AG04450 (cell line): ENCODE results near the gene SCG3. TPM values are rescaled to one million over a fixed set of nuclear protein-coding genes. Genes with fewer than 3 reads are reported as not detected.

Experiments
- CTCF ChIA-PET: fragments of 300-600, 350-600 bp; formaldehyde crosslinking; extraction: SDS; loops from one replicate; lab custom pipeline; 2022; ENCODE audit warnings: antibody characterized with exemption, inconsistent platforms; lab: Charles Lee
- POLR2A ChIA-PET: fragments of 350-600 bp; formaldehyde crosslinking; extraction: SDS; loops from one replicate; lab custom pipeline; 2021; ENCODE audit warnings: antibody characterized with exemption, inconsistent platforms; lab: Yijun Ruan, JAX
- DNase-seq: peaks from one replicate; pipeline ENCODE4 v3.0.0-alpha.2; 2011; ENCODE audit warnings: low read depth, low spot score
- H3K27ac ChIP-seq: one replicate; pipeline ENCODE4 v1.5.1; 2012; ENCODE audit warnings: low read depth, low read length, control low read depth
- H3K27me3 ChIP-seq: one replicate; pipeline ENCODE4 v1.6.0; 2012; ENCODE audit warnings: low read length; ENCODE audit not compliant: control insufficient read depth, insufficient read depth
- H3K4me3 ChIP-seq: 2 replicates; pipeline ENCODE4 v1.5.1; 2011; ENCODE audit warnings: mild to moderate bottlenecking, low read depth, low read length, control low read depth
- H3K9me3 ChIP-seq: 2 replicates; pipeline ENCODE4 v1.5.1; 2012; ENCODE audit warnings: low read length; ENCODE audit not compliant: control insufficient read depth, insufficient read depth
- CTCF ChIP-seq: IDR thresholded peaks from 2 replicates; pipeline ENCODE4 v1.5.1; 2011; ENCODE audit warnings: low read depth, low read length, control low read depth, inconsistent platforms
- polyA plus RNA-seq: library from polyadenylated mRNA; depleted of rRNA; stranded (reverse); fragments of >200 nt; gene quantifications from 2 replicates; pipeline ENCODE4 v1.2.3, GENCODE V29; 2011

SCG3 gene
- polyA plus RNA-seq, 1 experiment: not detected

- no peak for DNase-seq
- ChIA-PET POLR2A (no interaction called here), CTCF (interaction anchor here (0.8 to 2.7 kb wide), 2 partner anchors 44 to 83 kb away, joined by 3 to 16 read pairs; no protein-coding TSS in a partner anchor)
- no peak overlapping the region for H3K4me3 ChIP-seq
- no peaks in the 10 kb centered on the region for H3K9me3 ChIP-seq
- H3K27me3 ChIP-seq: no peaks in the 10 kb centered on the region
- TF ChIP-seq CTCF: no peak
- H3K27ac ChIP-seq: no peak overlapping the region
These were observed 51.3 kb downstream of the SCG3 start for GRCh38 chr15:51732646-51733045.

GRCh38 chr15:51735228-51736010 is 54.1 kb downstream of the SCG3 start:
- DNase-seq: no peak
- no peaks in the 10 kb centered on the region for H3K9me3 ChIP-seq
- H3K27me3 ChIP-seq: no peaks in the 10 kb centered on the region
- no peak overlapping the region for H3K27ac ChIP-seq
- ChIA-PET POLR2A (no interaction called here), CTCF (interaction anchor here (0.6 to 2.8 kb wide), 3 partner anchors 31 to 85 kb away, joined by 4 to 16 read pairs (median 10); no protein-coding TSS in a partner anchor)
- H3K4me3 ChIP-seq: no peak overlapping the region
- no peak for TF ChIP-seq CTCF

DNA sequence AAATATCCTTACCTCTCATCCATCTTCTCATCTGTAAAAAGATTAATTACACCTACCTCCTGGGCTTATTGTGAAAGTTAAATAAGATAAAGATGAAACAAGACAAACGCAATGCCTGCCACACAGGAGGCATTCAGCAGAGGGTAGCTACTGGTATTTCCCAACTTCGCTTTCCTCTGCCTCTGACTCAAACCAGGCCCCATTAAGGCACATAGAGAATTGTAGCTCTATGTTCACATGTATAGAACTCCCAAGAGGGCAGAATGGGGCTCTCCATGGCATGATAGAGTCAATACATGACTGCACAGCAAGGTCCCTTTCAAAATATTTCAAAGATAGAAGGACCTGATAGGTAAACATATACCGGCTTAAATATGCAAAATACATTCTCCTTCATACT is 54.8 kb downstream of the SCG3 start:
- ChIA-PET POLR2A (no interaction called here), CTCF (interaction anchor here (0.9 to 2.8 kb wide), 3 partner anchors 9 to 86 kb away, joined by 4 to 16 read pairs (median 10); no protein-coding TSS in a partner anchor)
- DNase-seq: no peak
- no peaks in the 10 kb centered on the region for H3K27me3 ChIP-seq
- H3K4me3 ChIP-seq: no peak overlapping the region
- H3K27ac ChIP-seq: no peak overlapping the region
- no peaks in the 10 kb centered on the region for H3K9me3 ChIP-seq
- TF ChIP-seq CTCF: no peak

DNA sequence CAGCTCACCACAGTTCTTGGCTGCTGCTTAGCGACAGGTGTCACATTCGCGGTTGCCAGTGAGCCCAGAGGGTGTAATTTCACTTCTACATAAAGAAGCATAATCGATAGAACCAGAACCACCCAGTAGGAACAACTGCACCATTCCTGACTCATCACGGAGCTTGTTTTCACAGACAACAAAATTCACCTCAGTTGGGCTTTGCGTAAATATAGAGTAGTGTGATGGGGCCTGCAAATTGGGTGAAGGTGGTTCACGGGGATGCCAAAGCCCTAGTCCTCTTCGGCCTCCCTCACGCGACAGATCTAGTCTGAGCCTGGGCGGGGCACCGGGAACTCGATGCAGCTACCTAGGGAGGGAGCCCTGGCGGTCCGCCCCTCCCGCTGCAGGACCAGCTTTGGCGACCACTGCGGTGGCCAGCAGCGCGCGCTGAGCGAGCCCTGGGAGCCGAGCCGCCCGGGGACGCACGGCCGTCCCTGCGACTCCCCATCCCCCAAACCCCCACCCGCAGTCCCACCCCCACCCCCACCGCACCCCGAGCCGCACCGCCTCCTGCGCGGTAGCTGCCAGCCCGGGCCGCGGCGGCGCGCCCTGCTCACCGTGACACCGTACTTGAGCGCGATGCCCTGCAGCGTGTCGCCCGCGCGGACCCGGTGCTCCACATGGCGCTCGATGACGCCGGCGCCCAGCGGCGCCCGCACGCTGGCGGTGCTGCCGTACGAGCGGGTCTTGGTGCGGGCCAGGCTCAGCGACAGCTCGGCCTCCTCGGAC is 55.6 kb downstream of the SCG3 start:
- H3K9me3 ChIP-seq: no peaks in the 10 kb centered on the region
- no peaks in the 10 kb centered on the region for H3K27me3 ChIP-seq
- ChIA-PET CTCF (interaction anchor here (0.9 to 2.8 kb wide), 3 partner anchors 10 to 87 kb away, joined by 4 to 16 read pairs (median 10); no protein-coding TSS in a partner anchor), POLR2A (interaction anchor here (0.7 kb wide), 1 partner anchor 242 kb away, joined by 6 read pairs; no protein-coding TSS in a partner anchor)
- H3K27ac ChIP-seq: no peak overlapping the region
- TF ChIP-seq CTCF: no peak
- no peak for DNase-seq
- H3K4me3 ChIP-seq: peak overlapping the region; percentile 69
